HEK293 (cell line): Measurements from ENCODE around the gene SH3GLB2.
A peak's percentile ranks its signal among the peaks of the same experiment; 100 is the strongest.

Experiments used
- CTCF ChIA-PET: fragments of 350-600 bp; formaldehyde crosslinking; extraction: SDS; loops from one replicate; lab custom pipeline; 2021; ENCODE audit warnings: antibody characterized with exemption; lab: Yijun Ruan, JAX
- POLR2A ChIA-PET: fragments of 300-600 bp; formaldehyde crosslinking; extraction: SDS; loops from one replicate; lab custom pipeline; 2020; ENCODE audit warnings: antibody characterized with exemption, inconsistent platforms; lab: Yijun Ruan, JAX
- H3K27ac ChIP-seq: fragments of 200-500 bp; sonication (Bioruptor generic); 2 replicates; pipeline ENCODE4 v1.5.1; 2014; ENCODE audit warnings: low read depth, low read length, control low read depth, inconsistent platforms; ENCODE audit errors: extremely low read depth
- H3K36me3 ChIP-seq, 2 experiments: fragments of 200-500 bp in 1 of 2; sonication (Bioruptor generic) in 1 of 2; 1 replicate in 1 of 2; 2 replicates in 1 of 2; pipeline ENCODE4 v1.5.1; 2014 to 2017; ENCODE audit warnings: inconsistent platforms in 2 of 2, low read length in 2 of 2; ENCODE audit not compliant: control insufficient read depth in 2 of 2, insufficient read depth in 1 of 2
- H3K4me1 ChIP-seq: fragments of 200-500 bp; sonication (Bioruptor generic); 2 replicates; pipeline ENCODE4 v1.5.1; 2014; ENCODE audit warnings: mild to moderate bottlenecking, low read length, inconsistent platforms; ENCODE audit not compliant: control insufficient read depth, insufficient read depth
- H3K4me3 ChIP-seq: 2 replicates; pipeline ENCODE4 v1.5.1; 2011; ENCODE audit warnings: low read depth, mild to moderate bottlenecking, control low read depth, low read length, moderate library complexity
- H3K9me3 ChIP-seq: fragments of 200-500 bp; sonication (Bioruptor generic); 2 replicates; pipeline ENCODE4 v1.5.1; 2014; ENCODE audit warnings: low read depth, low read length, inconsistent platforms; ENCODE audit not compliant: control insufficient read depth, insufficient read depth
- KLF10 ChIP-seq: fragments of 450-650 bp; IDR thresholded peaks from 2 replicates; pipeline ENCODE4 v1.5.1; 2018; ENCODE audit warnings: missing biosample characterization, mild to moderate bottlenecking, missing genetic modification characterization
- KLF8 ChIP-seq: fragments of 450-650 bp; formaldehyde crosslinking; IDR thresholded peaks from 2 replicates; pipeline ENCODE4 v1.5.1; 2016; ENCODE audit warnings: missing biosample characterization, missing genetic modification characterization
- OSR2 ChIP-seq: fragments of 450-650 bp; formaldehyde crosslinking; IDR thresholded peaks from 2 replicates; pipeline ENCODE4 v1.5.1; 2016; ENCODE audit warnings: missing biosample characterization, missing genetic modification characterization
- ZEB2 ChIP-seq: fragments of 450-650 bp; formaldehyde crosslinking; IDR thresholded peaks from 2 replicates; pipeline ENCODE4 v1.5.1; 2016; ENCODE audit warnings: missing biosample characterization, missing genetic modification characterization
- ZNF23 ChIP-seq: fragments of 450-650 bp; formaldehyde crosslinking; IDR thresholded peaks from 2 replicates; pipeline ENCODE4 v1.5.1; 2016; ENCODE audit warnings: missing biosample characterization, missing genetic modification characterization, borderline replicate concordance
- ZNF324 ChIP-seq: fragments of 450-650 bp; formaldehyde crosslinking; IDR thresholded peaks from 2 replicates; pipeline ENCODE4 v1.5.1; 2016; ENCODE audit warnings: missing biosample characterization, missing genetic modification characterization
- ZNF335 ChIP-seq: fragments of 450-650 bp; formaldehyde crosslinking; conservative IDR thresholded peaks from 2 replicates; pipeline ENCODE4 v1.5.1; 2016; ENCODE audit warnings: missing biosample characterization, missing genetic modification characterization
- ZNF561 ChIP-seq: fragments of 450-650 bp; IDR thresholded peaks from 2 replicates; pipeline ENCODE4 v1.5.1; 2018; ENCODE audit warnings: missing biosample characterization, missing genetic modification characterization, borderline replicate concordance
- ZNF610 ChIP-seq: fragments of 450-650 bp; formaldehyde crosslinking; IDR thresholded peaks from 2 replicates; pipeline ENCODE4 v1.5.1; 2016; ENCODE audit warnings: missing biosample characterization, missing genetic modification characterization, borderline replicate concordance
- ZNF660 ChIP-seq: fragments of 450-650 bp; IDR thresholded peaks from 2 replicates; pipeline ENCODE4 v1.5.1; 2018; ENCODE audit warnings: missing biosample characterization, mild to moderate bottlenecking, missing genetic modification characterization
- ZNF701 ChIP-seq: fragments of 450-650 bp; formaldehyde crosslinking; IDR thresholded peaks from 2 replicates; pipeline ENCODE4 v1.5.1; 2016; ENCODE audit warnings: missing biosample characterization, missing genetic modification characterization
- ZNF747 ChIP-seq: fragments of 450-650 bp; formaldehyde crosslinking; IDR thresholded peaks from 2 replicates; pipeline ENCODE4 v1.5.1; 2016; ENCODE audit warnings: missing biosample characterization, missing genetic modification characterization
- ZXDB ChIP-seq: fragments of 450-650 bp; formaldehyde crosslinking; IDR thresholded peaks from 2 replicates; pipeline ENCODE4 v1.5.1; 2016; ENCODE audit warnings: missing biosample characterization, missing genetic modification characterization
- TF ChIP-seq, protein P1 (sequence below): fragments of 450-650 bp; formaldehyde crosslinking; conservative IDR thresholded peaks from 2 replicates; pipeline ENCODE4 v1.5.1; 2016; ENCODE audit warnings: low read depth, missing biosample characterization, missing genetic modification characterization
- TF ChIP-seq, protein P2 (sequence below): fragments of 450-650 bp; formaldehyde crosslinking; conservative IDR thresholded peaks from 2 replicates; pipeline ENCODE4 v1.5.1; 2016; ENCODE audit warnings: low read depth, missing biosample characterization, missing genetic modification characterization
- TF ChIP-seq, protein P3 (sequence below): fragments of 450-650 bp; formaldehyde crosslinking; IDR thresholded peaks from 2 replicates; pipeline ENCODE4 v1.5.1; 2016; ENCODE audit warnings: missing biosample characterization, missing genetic modification characterization
- TF ChIP-seq, protein P4 (sequence below): fragments of 450-650 bp; formaldehyde crosslinking; IDR thresholded peaks from 2 replicates; pipeline ENCODE4 v1.5.1; 2016; ENCODE audit warnings: missing biosample characterization, missing genetic modification characterization
- TF ChIP-seq, protein P5 (sequence below): fragments of 450-650 bp; formaldehyde crosslinking; IDR thresholded peaks from 2 replicates; pipeline ENCODE4 v1.5.1; 2016; ENCODE audit warnings: missing biosample characterization, missing genetic modification characterization
- TF ChIP-seq, protein P6 (sequence below): fragments of 450-650 bp; formaldehyde crosslinking; IDR thresholded peaks from 2 replicates; pipeline ENCODE4 v1.5.1; 2016; ENCODE audit warnings: missing biosample characterization, missing genetic modification characterization

The SH3GLB2 gene

DNA sequence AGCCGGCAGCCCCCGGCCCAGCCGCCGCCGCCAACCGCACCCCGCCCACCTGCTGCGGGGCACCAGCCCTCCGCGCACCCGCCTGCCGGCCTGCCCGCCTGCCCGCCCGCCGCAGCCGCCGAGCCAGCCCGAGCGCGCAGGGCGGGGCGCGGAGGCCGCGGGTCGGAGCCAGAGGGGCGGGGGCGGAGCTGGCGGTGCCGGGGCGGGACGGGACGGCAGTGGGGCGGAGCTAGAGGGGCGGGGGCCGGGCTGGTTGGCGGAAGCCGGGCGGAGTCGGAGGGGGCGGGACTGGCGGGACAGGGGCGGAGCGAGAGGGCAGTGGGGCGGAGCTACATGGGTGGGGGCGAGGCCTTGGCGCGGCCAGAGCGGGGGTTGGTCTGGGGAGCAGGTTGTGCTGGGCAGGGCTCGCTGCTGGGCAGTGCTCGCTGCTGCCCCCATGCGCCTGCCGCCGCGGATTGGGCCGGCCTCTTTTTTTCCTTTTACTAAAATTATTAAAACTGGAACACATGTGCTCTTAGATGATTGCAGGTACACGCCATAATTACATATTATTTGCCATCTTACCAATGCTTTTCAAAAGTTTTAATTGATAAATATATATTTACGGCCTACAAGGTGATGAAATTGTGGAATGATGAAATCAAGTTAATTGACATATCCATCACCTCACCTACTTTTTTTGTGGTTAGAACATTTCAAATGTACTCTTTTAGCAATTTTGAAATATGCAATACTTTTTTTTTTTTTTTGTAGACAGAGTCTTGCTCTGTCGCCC lies at the start of gene SH3GLB2:
Gene SH3GLB2, minus strand, starts transcription at position 140 of the 775 bp plus-strand sequence. CDS start 177 bp downstream, outside the sequence.
- Histone ChIP-seq H3K9me3 (no peaks in the 10 kb centered on the region), H3K36me3 (no peaks in the 10 kb centered on the region), H3K27ac (peak within 1 kb of the TSS; percentile 67; the same call in 1 of the 2 replicates), H3K4me3 (peak within 1 kb of the TSS; percentile 74), H3K4me1 (no peaks in the 10 kb centered on the region)
- POLR2A ChIA-PET = interaction anchor here (0.6 to 2.0 kb wide), 12 partner anchors 8 to 1173 kb away, joined by 3 to 16 read pairs (median 7); partner anchors contain the start of genes DOLPP1, ENDOG, MIGA2 and PTPA
- CTCF ChIA-PET = interaction anchor here (0.5 to 1.5 kb wide), 19 partner anchors 10 to 1810 kb away, joined by 3 to 13 read pairs (median 4); no protein-coding TSS in a partner anchor
- TF ChIP-seq ZNF747 (tag by site-specific recombination) = no peak
- TF ChIP-seq ZXDB (tag by site-specific recombination) = 0 out of 2 replicates have a peak, but pooled peaks have one; percentile 15
- peak; percentile 39; the same call in 1 of the 2 replicates for TF ChIP-seq ZNF324
- TF ChIP-seq, protein P1, sequence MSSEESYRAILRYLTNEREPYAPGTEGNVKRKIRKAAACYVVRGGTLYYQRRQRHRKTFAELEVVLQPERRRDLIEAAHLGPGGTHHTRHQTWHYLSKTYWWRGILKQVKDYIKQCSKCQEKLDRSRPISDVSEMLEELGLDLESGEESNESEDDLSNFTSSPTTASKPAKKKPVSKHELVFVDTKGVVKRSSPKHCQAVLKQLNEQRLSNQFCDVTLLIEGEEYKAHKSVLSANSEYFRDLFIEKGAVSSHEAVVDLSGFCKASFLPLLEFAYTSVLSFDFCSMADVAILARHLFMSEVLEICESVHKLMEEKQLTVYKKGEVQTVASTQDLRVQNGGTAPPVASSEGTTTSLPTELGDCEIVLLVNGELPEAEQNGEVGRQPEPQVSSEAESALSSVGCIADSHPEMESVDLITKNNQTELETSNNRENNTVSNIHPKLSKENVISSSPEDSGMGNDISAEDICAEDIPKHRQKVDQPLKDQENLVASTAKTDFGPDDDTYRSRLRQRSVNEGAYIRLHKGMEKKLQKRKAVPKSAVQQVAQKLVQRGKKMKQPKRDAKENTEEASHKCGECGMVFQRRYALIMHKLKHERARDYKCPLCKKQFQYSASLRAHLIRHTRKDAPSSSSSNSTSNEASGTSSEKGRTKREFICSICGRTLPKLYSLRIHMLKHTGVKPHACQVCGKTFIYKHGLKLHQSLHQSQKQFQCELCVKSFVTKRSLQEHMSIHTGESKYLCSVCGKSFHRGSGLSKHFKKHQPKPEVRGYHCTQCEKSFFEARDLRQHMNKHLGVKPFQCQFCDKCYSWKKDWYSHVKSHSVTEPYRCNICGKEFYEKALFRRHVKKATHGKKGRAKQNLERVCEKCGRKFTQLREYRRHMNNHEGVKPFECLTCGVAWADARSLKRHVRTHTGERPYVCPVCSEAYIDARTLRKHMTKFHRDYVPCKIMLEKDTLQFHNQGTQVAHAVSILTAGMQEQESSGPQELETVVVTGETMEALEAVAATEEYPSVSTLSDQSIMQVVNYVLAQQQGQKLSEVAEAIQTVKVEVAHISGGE (tag by site-specific recombination) = no peak
- 0 out of 2 replicates have a peak, but pooled peaks have one; percentile 20 for TF ChIP-seq ZNF561 (tag by site-specific recombination)
- peak; percentile 51; the same call in 1 of the 2 replicates for TF ChIP-seq ZNF335 (tag by site-specific recombination)
- TF ChIP-seq OSR2 = no peak
- TF ChIP-seq KLF8 (tag by site-specific recombination) = peak; percentile 70
- TF ChIP-seq, protein P2, sequence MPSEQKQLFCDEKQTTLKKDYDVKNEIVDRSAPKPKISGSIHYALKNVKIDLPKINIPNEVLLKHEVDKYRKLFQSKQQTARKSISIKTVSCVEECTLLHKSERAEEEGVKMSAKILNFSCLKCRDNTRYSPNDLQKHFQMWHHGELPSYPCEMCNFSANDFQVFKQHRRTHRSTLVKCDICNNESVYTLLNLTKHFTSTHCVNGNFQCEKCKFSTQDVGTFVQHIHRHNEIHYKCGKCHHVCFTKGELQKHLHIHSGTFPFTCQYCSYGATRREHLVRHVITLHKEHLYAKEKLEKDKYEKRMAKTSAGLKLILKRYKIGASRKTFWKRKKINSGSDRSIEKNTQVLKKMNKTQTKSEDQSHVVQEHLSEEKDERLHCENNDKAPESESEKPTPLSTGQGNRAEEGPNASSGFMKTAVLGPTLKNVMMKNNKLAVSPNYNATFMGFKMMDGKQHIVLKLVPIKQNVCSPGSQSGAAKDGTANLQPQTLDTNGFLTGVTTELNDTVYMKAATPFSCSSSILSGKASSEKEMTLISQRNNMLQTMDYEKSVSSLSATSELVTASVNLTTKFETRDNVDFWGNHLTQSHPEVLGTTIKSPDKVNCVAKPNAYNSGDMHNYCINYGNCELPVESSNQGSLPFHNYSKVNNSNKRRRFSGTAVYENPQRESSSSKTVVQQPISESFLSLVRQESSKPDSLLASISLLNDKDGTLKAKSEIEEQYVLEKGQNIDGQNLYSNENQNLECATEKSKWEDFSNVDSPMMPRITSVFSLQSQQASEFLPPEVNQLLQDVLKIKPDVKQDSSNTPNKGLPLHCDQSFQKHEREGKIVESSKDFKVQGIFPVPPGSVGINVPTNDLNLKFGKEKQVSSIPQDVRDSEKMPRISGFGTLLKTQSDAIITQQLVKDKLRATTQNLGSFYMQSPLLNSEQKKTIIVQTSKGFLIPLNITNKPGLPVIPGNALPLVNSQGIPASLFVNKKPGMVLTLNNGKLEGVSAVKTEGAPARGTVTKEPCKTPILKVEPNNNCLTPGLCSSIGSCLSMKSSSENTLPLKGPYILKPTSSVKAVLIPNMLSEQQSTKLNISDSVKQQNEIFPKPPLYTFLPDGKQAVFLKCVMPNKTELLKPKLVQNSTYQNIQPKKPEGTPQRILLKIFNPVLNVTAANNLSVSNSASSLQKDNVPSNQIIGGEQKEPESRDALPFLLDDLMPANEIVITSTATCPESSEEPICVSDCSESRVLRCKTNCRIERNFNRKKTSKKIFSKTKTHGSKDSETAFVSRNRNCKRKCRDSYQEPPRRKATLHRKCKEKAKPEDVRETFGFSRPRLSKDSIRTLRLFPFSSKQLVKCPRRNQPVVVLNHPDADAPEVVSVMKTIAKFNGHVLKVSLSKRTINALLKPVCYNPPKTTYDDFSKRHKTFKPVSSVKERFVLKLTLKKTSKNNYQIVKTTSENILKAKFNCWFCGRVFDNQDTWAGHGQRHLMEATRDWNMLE (tag by site-specific recombination) = no peak
- no peak for TF ChIP-seq ZNF23 (tag by site-specific recombination)
- TF ChIP-seq, protein P3, sequence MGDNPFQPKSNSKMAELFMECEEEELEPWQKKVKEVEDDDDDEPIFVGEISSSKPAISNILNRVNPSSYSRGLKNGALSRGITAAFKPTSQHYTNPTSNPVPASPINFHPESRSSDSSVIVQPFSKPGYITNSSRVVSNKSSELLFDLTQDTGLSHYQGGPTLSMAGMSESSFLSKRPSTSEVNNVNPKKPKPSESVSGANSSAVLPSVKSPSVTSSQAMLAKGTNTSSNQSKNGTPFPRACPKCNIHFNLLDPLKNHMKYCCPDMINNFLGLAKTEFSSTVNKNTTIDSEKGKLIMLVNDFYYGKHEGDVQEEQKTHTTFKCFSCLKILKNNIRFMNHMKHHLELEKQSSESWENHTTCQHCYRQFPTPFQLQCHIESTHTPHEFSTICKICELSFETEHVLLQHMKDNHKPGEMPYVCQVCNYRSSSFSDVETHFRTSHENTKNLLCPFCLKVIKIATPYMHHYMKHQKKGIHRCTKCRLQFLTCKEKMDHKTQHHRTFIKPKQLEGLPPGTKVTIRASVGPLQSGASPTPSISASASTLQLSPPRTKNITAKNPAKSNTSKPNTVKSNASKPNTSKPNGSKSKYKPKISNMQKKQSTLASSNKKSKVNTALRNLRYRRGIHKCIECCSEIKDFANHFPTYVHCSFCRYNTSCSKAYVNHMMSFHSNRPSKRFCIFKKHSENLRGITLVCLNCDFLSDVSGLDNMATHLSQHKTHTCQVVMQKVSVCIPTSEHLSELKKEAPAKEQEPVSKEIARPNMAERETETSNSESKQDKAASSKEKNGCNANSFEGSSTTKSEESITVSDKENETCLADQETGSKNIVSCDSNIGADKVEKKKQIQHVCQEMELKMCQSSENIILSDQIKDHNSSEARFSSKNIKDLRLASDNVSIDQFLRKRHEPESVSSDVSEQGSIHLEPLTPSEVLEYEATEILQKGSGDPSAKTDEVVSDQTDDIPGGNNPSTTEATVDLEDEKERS (tag by site-specific recombination) = no peak
- peak; percentile 66 for TF ChIP-seq ZNF660
- no peak for TF ChIP-seq ZNF701 (tag by site-specific recombination)
- TF ChIP-seq, protein P4, sequence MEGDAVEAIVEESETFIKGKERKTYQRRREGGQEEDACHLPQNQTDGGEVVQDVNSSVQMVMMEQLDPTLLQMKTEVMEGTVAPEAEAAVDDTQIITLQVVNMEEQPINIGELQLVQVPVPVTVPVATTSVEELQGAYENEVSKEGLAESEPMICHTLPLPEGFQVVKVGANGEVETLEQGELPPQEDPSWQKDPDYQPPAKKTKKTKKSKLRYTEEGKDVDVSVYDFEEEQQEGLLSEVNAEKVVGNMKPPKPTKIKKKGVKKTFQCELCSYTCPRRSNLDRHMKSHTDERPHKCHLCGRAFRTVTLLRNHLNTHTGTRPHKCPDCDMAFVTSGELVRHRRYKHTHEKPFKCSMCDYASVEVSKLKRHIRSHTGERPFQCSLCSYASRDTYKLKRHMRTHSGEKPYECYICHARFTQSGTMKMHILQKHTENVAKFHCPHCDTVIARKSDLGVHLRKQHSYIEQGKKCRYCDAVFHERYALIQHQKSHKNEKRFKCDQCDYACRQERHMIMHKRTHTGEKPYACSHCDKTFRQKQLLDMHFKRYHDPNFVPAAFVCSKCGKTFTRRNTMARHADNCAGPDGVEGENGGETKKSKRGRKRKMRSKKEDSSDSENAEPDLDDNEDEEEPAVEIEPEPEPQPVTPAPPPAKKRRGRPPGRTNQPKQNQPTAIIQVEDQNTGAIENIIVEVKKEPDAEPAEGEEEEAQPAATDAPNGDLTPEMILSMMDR = peak; percentile 78
- TF ChIP-seq, protein P5, sequence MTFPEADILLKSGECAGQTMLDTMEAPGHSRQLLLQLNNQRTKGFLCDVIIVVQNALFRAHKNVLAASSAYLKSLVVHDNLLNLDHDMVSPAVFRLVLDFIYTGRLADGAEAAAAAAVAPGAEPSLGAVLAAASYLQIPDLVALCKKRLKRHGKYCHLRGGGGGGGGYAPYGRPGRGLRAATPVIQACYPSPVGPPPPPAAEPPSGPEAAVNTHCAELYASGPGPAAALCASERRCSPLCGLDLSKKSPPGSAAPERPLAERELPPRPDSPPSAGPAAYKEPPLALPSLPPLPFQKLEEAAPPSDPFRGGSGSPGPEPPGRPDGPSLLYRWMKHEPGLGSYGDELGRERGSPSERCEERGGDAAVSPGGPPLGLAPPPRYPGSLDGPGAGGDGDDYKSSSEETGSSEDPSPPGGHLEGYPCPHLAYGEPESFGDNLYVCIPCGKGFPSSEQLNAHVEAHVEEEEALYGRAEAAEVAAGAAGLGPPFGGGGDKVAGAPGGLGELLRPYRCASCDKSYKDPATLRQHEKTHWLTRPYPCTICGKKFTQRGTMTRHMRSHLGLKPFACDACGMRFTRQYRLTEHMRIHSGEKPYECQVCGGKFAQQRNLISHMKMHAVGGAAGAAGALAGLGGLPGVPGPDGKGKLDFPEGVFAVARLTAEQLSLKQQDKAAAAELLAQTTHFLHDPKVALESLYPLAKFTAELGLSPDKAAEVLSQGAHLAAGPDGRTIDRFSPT (tag by site-specific recombination) = peak; percentile 70
- peak; percentile 78 for TF ChIP-seq KLF10
- TF ChIP-seq ZEB2 (tag by site-specific recombination) = peak; percentile 66
- TF ChIP-seq ZNF610 (tag by site-specific recombination) = 0 out of 2 replicates have a peak, but pooled peaks have one; percentile 21
- TF ChIP-seq, protein P6, sequence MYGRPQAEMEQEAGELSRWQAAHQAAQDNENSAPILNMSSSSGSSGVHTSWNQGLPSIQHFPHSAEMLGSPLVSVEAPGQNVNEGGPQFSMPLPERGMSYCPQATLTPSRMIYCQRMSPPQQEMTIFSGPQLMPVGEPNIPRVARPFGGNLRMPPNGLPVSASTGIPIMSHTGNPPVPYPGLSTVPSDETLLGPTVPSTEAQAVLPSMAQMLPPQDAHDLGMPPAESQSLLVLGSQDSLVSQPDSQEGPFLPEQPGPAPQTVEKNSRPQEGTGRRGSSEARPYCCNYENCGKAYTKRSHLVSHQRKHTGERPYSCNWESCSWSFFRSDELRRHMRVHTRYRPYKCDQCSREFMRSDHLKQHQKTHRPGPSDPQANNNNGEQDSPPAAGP = 0 out of 2 replicates have a peak, but pooled peaks have one; percentile 34
